Body of pancreas (tissue), 4 donors: ENCODE results near the gene ARHGAP15.

Experiments
- CTCF ChIP-seq, 7 experiments: fragments of 450-650 bp in 4 of 7; fragments of 200-600 bp in 3 of 7; sonication (generic) in 3 of 7; IDR thresholded peaks; one replicate each; pipeline ENCODE4 v1.5.1; 2016 to 2019; ENCODE audit warnings: antibody characterized with exemption in 7 of 7
- POLR2A ChIP-seq, 3 donors: fragments of 450-650 bp; IDR thresholded peaks; one replicate each; pipeline ENCODE4 v1.6.1; 2016; ENCODE audit warnings: antibody characterized with exemption in 3 of 3, mild to moderate bottlenecking in 2 of 3

- TF ChIP-seq CTCF (IDR thresholded peaks at IDR 0.05) (peak; percentile 17 to 56 (median 54)), POLR2A (IDR thresholded peaks at IDR 0.05) (no peak)
Measured at GRCh38 chr2:143686585-143687164, 557.5 kb downstream of the ARHGAP15 start.
